IMR-90 (cell line): ENCODE data around the gene ITPKA. TPM values are rescaled to one million over a fixed set of nuclear protein-coding genes. Genes with fewer than 3 reads are reported as not detected.

Source experiments
- ATAC-seq: fragments of 200-7000 bp; cut with Tn5 transposase; 2 replicates; pipeline ENCODE4 v1.9.1; 2020; ENCODE audit warnings: low read depth, mild to moderate bottlenecking, moderate library complexity
- BruUV-seq: library from RNA; stranded (reverse); fragments of 400-500 nt; replicated peaks from 2 replicates; lab custom pipeline; 2021; lab: Mats Ljungman, UMichigan
- CTCF ChIA-PET: fragments of 300-600 bp; formaldehyde crosslinking; extraction: SDS; loops from one replicate; lab custom pipeline; 2021; ENCODE audit warnings: antibody characterized with exemption; lab: Yijun Ruan, JAX
- POLR2A ChIA-PET: fragments of 300-600 bp; sonication (Branson Sonifier 250); formaldehyde crosslinking; loops from one replicate; lab custom pipeline; 2022; ENCODE audit warnings: antibody characterized with exemption; ENCODE audit not compliant: unreplicated experiment; lab: Charles Lee
- DNase-seq: peaks from one replicate; pipeline ENCODE4 v3.0.0; 2013
- H2AFZ ChIP-seq: replicated peaks from 2 replicates; pipeline ENCODE3; 2013; ENCODE audit warnings: low read length, mild to moderate bottlenecking; ENCODE audit not compliant: poor library complexity
- H2AK5ac ChIP-seq: 2 replicates; pipeline ENCODE4 v1.6.1; 2013; ENCODE audit warnings: low read depth, low read length, inconsistent platforms
- H2AK9ac ChIP-seq: replicated peaks from 2 replicates; pipeline ENCODE3; 2013; ENCODE audit warnings: mild to moderate bottlenecking, low read depth, low read length, moderate library complexity; ENCODE audit not compliant: poor library complexity
- H2BK120ac ChIP-seq: 2 replicates; pipeline ENCODE4 v1.6.1; 2013; ENCODE audit warnings: low read depth, low read length, inconsistent platforms
- H2BK15ac ChIP-seq: 3 replicates; pipeline ENCODE4 v1.6.1; 2013; ENCODE audit warnings: low read depth, low read length, inconsistent platforms
- H2BK20ac ChIP-seq: 2 replicates; pipeline ENCODE4 v1.6.1; 2013; ENCODE audit warnings: low read depth, mild to moderate bottlenecking, inconsistent platforms, low read length, moderate library complexity
- H2BK5ac ChIP-seq: 2 replicates; pipeline ENCODE4 v1.6.1; 2013; ENCODE audit warnings: mild to moderate bottlenecking, low read depth, low read length, inconsistent platforms; ENCODE audit not compliant: poor library complexity, severe bottlenecking
- H3K14ac ChIP-seq: replicated peaks from 2 replicates; pipeline ENCODE4 v1.6.1; 2013; ENCODE audit warnings: low read depth, low read length, inconsistent platforms
- H3K18ac ChIP-seq: 2 replicates; pipeline ENCODE4 v1.6.1; 2013; ENCODE audit warnings: low read depth, low read length, control low read depth
- H3K23ac ChIP-seq: 2 replicates; pipeline ENCODE4 v1.6.1; 2013; ENCODE audit warnings: low read depth, low read length, inconsistent platforms
- H3K27ac ChIP-seq: 2 replicates; pipeline ENCODE4 v1.5.1; 2013; ENCODE audit warnings: mild to moderate bottlenecking, control low read depth, low read length; ENCODE audit not compliant: insufficient read depth
- H3K27me3 ChIP-seq: 2 replicates; pipeline ENCODE4 v1.6.1; 2013; ENCODE audit warnings: low read length; ENCODE audit not compliant: control insufficient read depth, insufficient read depth
- H3K36me3 ChIP-seq: 2 replicates; pipeline ENCODE4 v1.6.1; 2013; ENCODE audit warnings: low read length, mixed read lengths; ENCODE audit not compliant: control insufficient read depth, insufficient read depth
- H3K4ac ChIP-seq: 2 replicates; pipeline ENCODE4 v1.6.1; 2013; ENCODE audit warnings: low read depth, low read length, inconsistent platforms
- H3K4me1 ChIP-seq: 2 replicates; pipeline ENCODE4 v1.6.1; 2013; ENCODE audit warnings: low read length, mixed read lengths; ENCODE audit not compliant: control insufficient read depth, insufficient read depth
- H3K4me2 ChIP-seq: 2 replicates; pipeline ENCODE4 v1.6.1; 2013; ENCODE audit warnings: low read depth, mild to moderate bottlenecking, control low read depth, low read length, moderate library complexity
- H3K4me3 ChIP-seq: 2 replicates; pipeline ENCODE4 v1.5.1; 2013; ENCODE audit warnings: low read depth, mild to moderate bottlenecking, control low read depth, low read length, moderate library complexity; ENCODE audit not compliant: insufficient read depth
- H3K56ac ChIP-seq: 2 replicates; pipeline ENCODE4 v1.6.1; 2013; ENCODE audit warnings: low read length, inconsistent platforms; ENCODE audit not compliant: insufficient read depth; ENCODE audit errors: extremely low read depth
- H3K79me1 ChIP-seq, 2 experiments: 2 replicates each; pipeline ENCODE4 v1.6.1; 2013; ENCODE audit warnings: low read length in 2 of 2, inconsistent platforms in 1 of 2, low read depth in 1 of 2
- H3K9ac ChIP-seq: 2 replicates; pipeline ENCODE4 v1.6.1; 2013; ENCODE audit warnings: low read depth, low read length, control low read depth
- H3K9me1 ChIP-seq: 2 replicates; pipeline ENCODE4 v1.6.1; 2013; ENCODE audit warnings: low read length, inconsistent platforms; ENCODE audit not compliant: insufficient read depth
- H3K9me3 ChIP-seq: 2 replicates; pipeline ENCODE4 v1.6.1; 2013; ENCODE audit warnings: low read length; ENCODE audit not compliant: control insufficient read depth, insufficient read depth
- H4K20me1 ChIP-seq: 2 replicates; pipeline ENCODE4 v1.6.1; 2013; ENCODE audit warnings: low read length, inconsistent platforms; ENCODE audit not compliant: insufficient read depth
- H4K5ac ChIP-seq: 2 replicates; pipeline ENCODE4 v1.6.1; 2013; ENCODE audit warnings: mild to moderate bottlenecking, low read depth, low read length, control low read depth
- H4K8ac ChIP-seq, 2 experiments: 2 replicates each; pipeline ENCODE4 v1.6.1; 2013; ENCODE audit warnings: low read depth in 2 of 2, low read length in 2 of 2, control low read depth in 1 of 2, inconsistent platforms in 1 of 2
- H4K91ac ChIP-seq: 2 replicates; pipeline ENCODE4 v1.6.1; 2013; ENCODE audit warnings: low read depth, low read length, inconsistent platforms; ENCODE audit not compliant: insufficient read depth
- CHD1 ChIP-seq: IDR thresholded peaks from 2 replicates; pipeline ENCODE4 v1.6.1; 2012; ENCODE audit warnings: low read depth, low read length, improper control_type of control experiment
- MAFK ChIP-seq: IDR thresholded peaks from 2 replicates; pipeline ENCODE4 v1.6.1; 2012; ENCODE audit warnings: low read depth, low read length, improper control_type of control experiment
- MXI1 ChIP-seq: IDR thresholded peaks from 2 replicates; pipeline ENCODE4 v1.6.1; 2012; ENCODE audit warnings: low read depth, mild to moderate bottlenecking, low read length, moderate library complexity, borderline replicate concordance
- NFE2L2 ChIP-seq: fragments of 150-350 bp; IDR thresholded peaks from 2 replicates; pipeline ENCODE4 v1.6.1; 2016; ENCODE audit warnings: low read depth, mild to moderate bottlenecking, low read length
- POLR2A ChIP-seq: IDR thresholded peaks from 2 replicates; pipeline ENCODE4 v1.6.1; 2012; ENCODE audit warnings: mild to moderate bottlenecking, low read depth, low read length
- RFX5 ChIP-seq: IDR thresholded peaks from 2 replicates; pipeline ENCODE4 v1.8.0; 2012; ENCODE audit warnings: low read depth, mild to moderate bottlenecking, low read length, moderate library complexity
- SMC3 ChIP-seq: fragments of 150-350 bp; IDR thresholded peaks from 2 replicates; pipeline ENCODE4 v1.6.1; 2016; ENCODE audit warnings: low read depth, mild to moderate bottlenecking, antibody characterized with exemption, low read length, moderate library complexity
- WGBS, 2 experiments: methylation state at CpG; one replicate each; pipeline versions ENCODE4 v1.1.5 to v1.1.7; 2013; ENCODE audit warnings: missing lambda C conversion rate in 2 of 2; ENCODE audit not compliant: insufficient read length in 1 of 2; ENCODE audit errors: extremely low coverage in 2 of 2; 5-methylcytosine and 5-hydroxymethylcytosine counted together
- dilution Hi-C: fragments of 300-500 bp; cut with HindIII; formaldehyde crosslinking; loops from one replicate; pipeline ENCODE4 v1.14.3; 2018; ENCODE audit warnings: low sequenced_read_pairs; ENCODE audit not compliant: unreplicated experiment
- in situ Hi-C: fragments of 300-500 bp; cut with MboI; formaldehyde crosslinking; loops from 3 replicates; pipeline ENCODE4 v1.14.3; 2019; ENCODE audit warnings: low sequenced_read_pairs, inconsistent platforms, mixed read lengths
- intact Hi-C: fragments of 100-400 bp; cut with micrococcal nuclease; formaldehyde crosslinking; loops from 2 replicates; pipeline ENCODE4 v1.10.0; 2022
- polyA plus RNA-seq, 3 experiments: library from polyadenylated mRNA; depleted of rRNA; stranded (reverse); fragments of >200 nt; gene quantifications; 2 replicates each; pipeline ENCODE4 v1.2.3, GENCODE V29; 2012; ENCODE audit warnings: low replicate concordance in 1 of 3
- total RNA-seq: library from RNA; depleted of rRNA; stranded (reverse); fragments of >200 nt; gene quantifications from 2 replicates; pipeline ENCODE4 v1.2.3, GENCODE V29; 2012
- TF ChIP-seq, protein P1 (sequence below): conservative IDR thresholded peaks from 2 replicates; pipeline ENCODE4 v1.5.1; 2012; ENCODE audit warnings: mild to moderate bottlenecking, low read depth, low read length, improper control_type of control experiment

ITPKA gene
- total and polyA plus RNA-seq, 2 of the 4 experiments (the other 2 are of a cell fraction): 1.1 to 1.8 TPM

DNA sequence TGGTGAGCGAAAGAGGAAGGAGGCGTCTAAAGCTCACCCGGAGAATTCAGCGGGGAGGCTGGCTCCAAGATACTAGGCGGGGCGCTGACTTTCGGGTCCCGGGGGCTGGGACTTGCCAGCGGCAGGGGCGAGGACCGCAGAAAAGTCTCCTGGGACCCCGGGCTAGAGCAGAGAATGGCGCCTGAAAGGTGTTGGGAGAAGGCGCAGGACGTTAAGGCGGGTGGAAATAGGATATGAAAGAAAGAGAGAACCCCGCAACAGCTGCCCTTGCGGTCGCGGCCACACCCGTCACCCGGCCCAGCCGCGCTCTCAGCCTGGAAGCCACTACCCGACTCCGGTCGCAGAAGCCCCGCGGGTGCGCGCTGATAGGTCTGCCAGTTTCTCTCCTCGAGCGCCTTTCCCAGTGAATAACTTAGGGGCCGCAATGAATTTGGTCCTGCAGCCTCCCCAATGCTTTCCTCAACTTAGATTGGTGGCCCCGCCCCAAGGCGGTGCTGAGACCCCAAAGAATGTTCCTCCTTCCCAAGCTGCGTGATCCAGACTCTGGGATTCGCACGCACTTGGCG lies 19.3 kb downstream of the ITPKA start:
- Histone ChIP-seq H3K4ac (no peak overlapping the region), H3K23ac (peak overlapping the region; percentile 7; the same call in 1 of the 2 replicates), H3K9ac (no peak overlapping the region), H3K14ac (no peak overlapping the region), H3K79me1 (no peaks in the 10 kb centered on the region), H4K20me1 (no peaks in the 10 kb centered on the region), H3K4me3 (peak overlapping the region; percentile 1; the same call in 1 of the 2 replicates), H3K36me3 (peaks cover 14% of the 10 kb centered on the region), H3K27me3 (peaks cover 38% of the 10 kb centered on the region), H4K91ac (no peak overlapping the region), H3K9me1 (no peaks in the 10 kb centered on the region; the same call in 1 of the 2 replicates), H3K56ac (no peak overlapping the region), H3K27ac (no peak overlapping the region), H3K9me3 (no peaks in the 10 kb centered on the region), H2AK9ac (peak overlapping the region; percentile 74), H2BK20ac (no peak overlapping the region), H4K8ac (no peak overlapping the region), H3K4me1 (peaks cover 8% of the 10 kb centered on the region; the same call in 1 of the 2 replicates), H2BK120ac (no peak overlapping the region), H2BK15ac (no peak overlapping the region), H3K18ac (no peak overlapping the region), H4K5ac (no peak overlapping the region), H2AK5ac (no peak overlapping the region), H2BK5ac (no peak overlapping the region), H2AFZ (peak overlapping the region; percentile 88), H3K4me2 (peak overlapping the region; percentile 48)
- ATAC-seq (peak; percentile 48), DNase-seq (no peak)
- in situ Hi-C loops: no loop called here
- TF ChIP-seq CHD1 (no peak), SMC3 (no peak), NFE2L2 (no peak), RFX5 (no peak), MAFK (no peak), MXI1 (no peak), POLR2A (no peak)
- TF ChIP-seq, protein P1, sequence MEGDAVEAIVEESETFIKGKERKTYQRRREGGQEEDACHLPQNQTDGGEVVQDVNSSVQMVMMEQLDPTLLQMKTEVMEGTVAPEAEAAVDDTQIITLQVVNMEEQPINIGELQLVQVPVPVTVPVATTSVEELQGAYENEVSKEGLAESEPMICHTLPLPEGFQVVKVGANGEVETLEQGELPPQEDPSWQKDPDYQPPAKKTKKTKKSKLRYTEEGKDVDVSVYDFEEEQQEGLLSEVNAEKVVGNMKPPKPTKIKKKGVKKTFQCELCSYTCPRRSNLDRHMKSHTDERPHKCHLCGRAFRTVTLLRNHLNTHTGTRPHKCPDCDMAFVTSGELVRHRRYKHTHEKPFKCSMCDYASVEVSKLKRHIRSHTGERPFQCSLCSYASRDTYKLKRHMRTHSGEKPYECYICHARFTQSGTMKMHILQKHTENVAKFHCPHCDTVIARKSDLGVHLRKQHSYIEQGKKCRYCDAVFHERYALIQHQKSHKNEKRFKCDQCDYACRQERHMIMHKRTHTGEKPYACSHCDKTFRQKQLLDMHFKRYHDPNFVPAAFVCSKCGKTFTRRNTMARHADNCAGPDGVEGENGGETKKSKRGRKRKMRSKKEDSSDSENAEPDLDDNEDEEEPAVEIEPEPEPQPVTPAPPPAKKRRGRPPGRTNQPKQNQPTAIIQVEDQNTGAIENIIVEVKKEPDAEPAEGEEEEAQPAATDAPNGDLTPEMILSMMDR: no peak
- intact Hi-C loops: no loop called here
- dilution Hi-C loops: no loop called here
- no TSS peak for BruUV-seq
- POLR2A ChIA-PET: no interaction called here
- 9% methylated on average over 20 of the region's 40 CpGs; no CpG with 5 or more reads in 1 of the 2 experiments for WGBS, 2 experiments
- CTCF ChIA-PET: no interaction called here
